HG03280 (cell line): ENCODE results near the gene SUSD4.

Experiments
- ATAC-seq: cut with Tn5 transposase; IDR thresholded peaks from one replicate; pipeline ENCODE4 v1.9.1; 2021; ENCODE audit warnings: mild to moderate bottlenecking, moderate library complexity; ENCODE audit not compliant: unreplicated experiment

The SUSD4 gene

GRCh38 chr1:223233410-223234169, 130.4 kb downstream of the SUSD4 start:
- no peak for ATAC-seq

- ATAC-seq: no peak
Measured at GRCh38 chr1:223233019-223233409, 131.0 kb downstream of the SUSD4 start.

GRCh38 chr1:223231581-223231980, 132.4 kb downstream of the SUSD4 start:
- ATAC-seq: no peak

- no peak for ATAC-seq
Measured at GRCh38 chr1:223231011-223231572, 132.9 kb downstream of the SUSD4 start.

GRCh38 chr1:223230161-223230881, 133.7 kb downstream of the SUSD4 start:
- ATAC-seq: no peak

GRCh38 chr1:223229756-223230155, 134.2 kb downstream of the SUSD4 start:
- no peak for ATAC-seq

- no peak for ATAC-seq
Measured at GRCh38 chr1:223228931-223229528, 134.9 kb downstream of the SUSD4 start.

GRCh38 chr1:223228201-223228600, 135.8 kb downstream of the SUSD4 start:
- no peak for ATAC-seq

GRCh38 chr1:223227486-223228196, 136.3 kb downstream of the SUSD4 start:
- no peak for ATAC-seq

GRCh38 chr1:223227031-223227430, 136.9 kb downstream of the SUSD4 start:
- no peak for ATAC-seq

- ATAC-seq: no peak
Measured at GRCh38 chr1:223226271-223226670, 137.7 kb downstream of the SUSD4 start.

- ATAC-seq: no peak
Measured at GRCh38 chr1:223225481-223225880, 138.5 kb downstream of the SUSD4 start.

GRCh38 chr1:223225061-223225460, 138.9 kb downstream of the SUSD4 start:
- no peak for ATAC-seq

GRCh38 chr1:223224465-223224864, 139.5 kb downstream of the SUSD4 start:
- no peak for ATAC-seq

- ATAC-seq: no peak
Measured at GRCh38 chr1:223223091-223223995, 140.6 kb downstream of the SUSD4 start.

- ATAC-seq: no peak
Measured at GRCh38 chr1:223222377-223222776, 141.6 kb downstream of the SUSD4 start.

GRCh38 chr1:223221686-223222085, 142.3 kb downstream of the SUSD4 start:
- no peak for ATAC-seq

GRCh38 chr1:223219846-223220610, 143.9 kb downstream of the SUSD4 start:
- no peak for ATAC-seq

GRCh38 chr1:223219318-223219635, 144.7 kb downstream of the SUSD4 start:
- no peak for ATAC-seq
